ENCODE data around the gene SERPINA5.

The SERPINA5 gene

DNA sequence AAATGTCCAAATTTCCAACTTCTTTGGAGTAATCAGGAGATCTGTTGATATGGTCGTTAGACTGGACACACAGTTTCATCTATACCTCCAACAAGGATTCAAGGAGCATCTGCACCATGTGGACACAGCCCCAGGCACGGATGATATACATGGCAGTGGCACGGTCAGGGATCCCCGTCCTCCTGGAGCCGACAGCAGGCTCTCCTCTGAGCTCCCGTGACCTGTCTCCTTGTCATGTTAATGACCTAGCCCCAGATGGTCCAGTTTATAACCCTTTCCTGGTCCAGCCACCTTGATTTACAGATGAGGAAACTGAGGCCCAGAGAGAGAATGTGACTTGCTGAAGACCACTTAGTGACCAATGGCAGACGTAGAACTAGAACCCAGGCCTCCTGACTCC, 36.5 kb upstream of the SERPINA5 start:
- Histone ChIP-seq H3K4me3 (no peak overlapping the region), H3K27ac (no peak overlapping the region)
- no peak for DNase-seq (ENCODE audit: low spot score)
- TF ChIP-seq, protein P1, sequence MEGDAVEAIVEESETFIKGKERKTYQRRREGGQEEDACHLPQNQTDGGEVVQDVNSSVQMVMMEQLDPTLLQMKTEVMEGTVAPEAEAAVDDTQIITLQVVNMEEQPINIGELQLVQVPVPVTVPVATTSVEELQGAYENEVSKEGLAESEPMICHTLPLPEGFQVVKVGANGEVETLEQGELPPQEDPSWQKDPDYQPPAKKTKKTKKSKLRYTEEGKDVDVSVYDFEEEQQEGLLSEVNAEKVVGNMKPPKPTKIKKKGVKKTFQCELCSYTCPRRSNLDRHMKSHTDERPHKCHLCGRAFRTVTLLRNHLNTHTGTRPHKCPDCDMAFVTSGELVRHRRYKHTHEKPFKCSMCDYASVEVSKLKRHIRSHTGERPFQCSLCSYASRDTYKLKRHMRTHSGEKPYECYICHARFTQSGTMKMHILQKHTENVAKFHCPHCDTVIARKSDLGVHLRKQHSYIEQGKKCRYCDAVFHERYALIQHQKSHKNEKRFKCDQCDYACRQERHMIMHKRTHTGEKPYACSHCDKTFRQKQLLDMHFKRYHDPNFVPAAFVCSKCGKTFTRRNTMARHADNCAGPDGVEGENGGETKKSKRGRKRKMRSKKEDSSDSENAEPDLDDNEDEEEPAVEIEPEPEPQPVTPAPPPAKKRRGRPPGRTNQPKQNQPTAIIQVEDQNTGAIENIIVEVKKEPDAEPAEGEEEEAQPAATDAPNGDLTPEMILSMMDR (IDR thresholded peaks at IDR 0.05): no peak

DNA sequence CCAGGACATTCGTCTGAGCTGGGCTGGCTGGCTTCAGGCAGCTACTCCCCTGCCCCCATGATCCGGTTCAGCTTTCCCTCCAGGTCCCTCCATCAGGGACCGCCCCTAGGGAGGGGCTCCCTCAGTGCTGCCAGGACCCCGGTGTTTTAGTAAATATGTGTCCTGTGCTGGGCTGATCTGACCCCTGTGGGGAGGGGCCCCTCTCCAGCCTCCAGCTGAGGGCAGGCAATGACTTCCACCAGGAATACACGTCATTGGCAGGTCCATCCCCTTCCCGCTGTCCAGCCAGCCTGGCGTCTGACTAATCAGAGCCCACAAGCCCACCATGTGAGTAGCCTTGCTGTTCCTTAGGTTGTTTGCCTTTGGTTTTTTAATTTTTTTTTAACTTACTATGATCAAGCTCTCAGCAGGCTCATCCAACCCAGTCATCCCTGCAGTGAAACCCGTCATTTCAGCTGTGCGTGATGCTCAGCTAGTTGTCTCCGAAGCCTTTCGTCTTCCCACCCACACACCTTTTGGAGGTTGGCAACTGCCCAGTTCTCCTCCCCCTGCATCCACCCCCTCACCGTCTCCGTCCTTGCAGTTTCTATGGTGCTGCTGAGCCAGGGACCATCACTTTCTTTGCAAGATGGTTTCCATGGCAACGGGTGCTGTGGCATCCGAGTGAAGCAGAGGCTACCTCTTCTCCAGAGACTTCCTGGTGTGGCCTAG, 35.9 kb upstream of the SERPINA5 start:
- TF ChIP-seq, protein P1 (IDR thresholded peaks at IDR 0.05): no peak
- Histone ChIP-seq H3K27ac (no peak overlapping the region), H3K4me3 (no peak overlapping the region)
- DNase-seq (ENCODE audit: low spot score): no peak

DNA sequence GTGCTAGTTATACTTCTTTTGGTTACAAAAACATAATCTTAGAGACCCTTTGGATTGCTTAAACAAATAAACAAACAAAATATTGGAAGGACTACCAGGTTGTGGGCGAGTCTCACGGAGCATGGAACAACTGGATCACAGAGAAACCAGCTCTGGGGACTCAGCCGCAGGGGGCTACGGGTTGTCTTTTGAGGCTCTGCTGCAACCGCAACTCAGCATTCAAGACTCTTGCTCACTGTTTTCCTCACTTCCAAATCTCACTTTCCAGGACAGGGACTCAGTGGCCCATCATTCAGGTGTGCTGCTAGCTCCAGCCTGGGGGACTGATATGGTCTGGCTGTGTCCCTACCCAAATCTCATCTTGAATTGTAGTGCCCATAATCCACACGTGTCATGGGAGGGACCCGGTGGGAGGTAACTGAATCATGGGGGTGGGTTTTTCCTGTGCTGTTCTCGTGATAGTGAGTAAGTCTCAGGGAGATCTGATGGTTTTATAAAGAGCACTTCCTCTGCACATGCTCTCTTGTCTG, 34.0 kb upstream of the SERPINA5 start:
- TF ChIP-seq, protein P1 (IDR thresholded peaks at IDR 0.05): no peak

DNA sequence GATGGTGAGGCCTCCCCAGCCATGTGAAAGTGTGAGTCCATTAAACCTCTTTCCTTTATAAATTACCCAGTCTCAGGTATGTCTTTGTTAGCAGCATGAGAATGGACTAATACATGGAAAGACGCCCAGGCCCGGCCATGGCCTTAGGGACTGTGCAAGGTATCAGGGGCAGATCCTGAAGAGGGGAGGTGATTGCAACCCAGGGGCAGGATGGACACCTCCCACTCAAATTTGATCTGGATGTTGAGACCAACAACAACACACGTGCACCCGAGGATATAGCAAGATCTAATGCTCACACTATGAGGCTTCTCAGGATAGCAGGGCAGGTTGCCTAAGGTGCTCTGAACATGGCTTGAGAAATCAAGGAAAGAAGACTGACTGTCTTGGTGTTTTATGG, 33.5 kb upstream of the SERPINA5 start:
- no peak overlapping the region for H3K27ac ChIP-seq

More for the DNA sequence above, 34.0 kb upstream of the SERPINA5 start:
- Histone ChIP-seq H3K4me3 (no peak overlapping the region), H3K27ac (no peak overlapping the region)
- DNase-seq (ENCODE audit: low spot score): no peak

DNA sequence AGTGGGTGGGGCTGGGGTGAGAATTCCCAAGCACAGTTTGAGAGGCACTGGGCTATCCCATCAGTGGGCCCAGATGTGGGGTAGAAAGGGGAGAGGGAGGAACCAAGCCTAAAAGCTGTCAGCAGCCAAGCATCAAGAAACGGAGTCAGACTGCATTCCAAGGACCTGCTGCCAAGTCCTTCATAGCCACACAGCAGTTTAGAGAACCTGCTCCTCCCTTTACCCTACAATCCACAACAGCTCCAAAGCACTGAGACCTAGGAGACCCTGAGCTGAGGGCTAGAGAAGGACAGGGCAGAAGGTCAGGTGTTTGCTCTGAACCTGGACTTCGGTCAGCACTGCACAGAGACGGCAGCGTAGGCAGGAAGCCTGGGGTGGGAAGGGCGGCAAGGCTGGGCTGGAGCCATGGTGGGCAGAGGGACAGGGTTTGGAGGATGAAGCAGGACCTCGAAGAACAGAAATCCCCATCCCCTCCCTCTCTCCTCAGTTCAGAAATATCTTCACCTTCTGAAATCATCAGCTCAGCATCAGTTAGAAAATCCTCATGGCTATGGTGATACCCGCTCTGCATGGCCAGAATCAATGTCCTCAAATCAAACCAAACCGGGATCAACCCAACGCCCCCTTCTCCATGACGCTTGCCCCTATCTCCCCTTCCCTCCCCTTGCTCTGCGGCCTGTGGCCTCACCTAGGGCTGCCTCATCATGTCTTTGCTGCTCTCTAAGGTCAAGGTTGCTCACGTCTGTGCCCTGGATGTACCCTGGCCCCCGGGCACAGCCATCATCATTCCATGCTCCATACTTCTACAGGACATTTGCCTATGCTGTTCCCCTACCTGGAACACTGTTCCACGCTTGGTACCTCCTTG, 32.9 kb upstream of the SERPINA5 start:
- DNase-seq (ENCODE audit: low spot score): no peak
- TF ChIP-seq, protein P1 (IDR thresholded peaks at IDR 0.05): no peak
- Histone ChIP-seq H3K4me3 (no peak overlapping the region), H3K27ac (no peak overlapping the region)

More for the DNA sequence above, 33.5 kb upstream of the SERPINA5 start:
- TF ChIP-seq, protein P1 (IDR thresholded peaks at IDR 0.05): no peak
- no peak overlapping the region for H3K4me3 ChIP-seq
- DNase-seq (ENCODE audit: low spot score): no peak

DNA sequence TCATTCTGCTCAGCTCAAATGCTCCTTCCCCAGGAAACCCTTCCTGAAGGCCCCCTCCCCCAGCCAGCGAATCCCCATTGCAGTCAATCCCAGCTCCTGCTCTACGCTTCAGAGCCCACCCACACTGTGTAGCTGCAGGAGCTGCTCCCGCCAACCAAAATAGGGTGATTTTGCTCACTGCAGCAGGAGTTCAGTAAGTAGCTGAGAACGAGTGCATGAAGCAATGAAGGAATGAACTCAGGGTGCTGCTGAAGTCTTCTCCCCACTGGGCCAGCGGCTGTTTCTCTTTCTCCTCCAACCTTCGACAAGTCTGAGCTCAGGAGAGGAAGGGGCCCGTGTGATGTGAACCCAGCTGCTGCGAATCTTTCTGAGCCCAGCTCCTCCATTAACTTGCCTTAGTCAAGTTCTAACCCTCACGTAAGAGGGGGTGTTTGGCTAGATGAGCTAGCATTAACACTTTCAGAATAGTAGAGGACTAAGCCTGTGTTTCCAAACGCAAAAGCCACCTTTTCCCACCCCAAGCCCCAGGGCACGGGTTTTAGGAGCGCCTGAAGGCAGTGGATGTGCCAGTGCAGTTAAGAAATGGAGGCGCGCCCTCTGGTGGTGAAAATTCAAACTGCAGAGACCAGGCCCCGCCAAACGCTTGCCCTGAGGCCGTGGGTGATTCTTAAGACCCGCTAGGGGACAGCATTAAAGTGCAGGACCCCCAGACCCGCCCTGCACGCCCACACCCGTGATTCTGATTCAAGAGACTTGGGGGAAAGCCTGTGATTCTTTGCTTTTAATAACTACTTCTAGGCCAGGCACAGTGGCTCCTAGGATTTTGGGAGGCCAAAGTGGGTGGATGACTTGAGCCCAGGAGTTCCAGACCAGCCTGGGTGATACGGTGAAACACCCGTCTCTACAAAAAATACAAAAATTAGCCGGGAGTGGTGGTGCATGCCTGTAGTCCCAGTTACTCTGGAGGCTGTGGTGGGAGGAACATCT, 31.9 kb upstream of the SERPINA5 start:
- DNase-seq (ENCODE audit: low spot score): no peak
- TF ChIP-seq, protein P1 (IDR thresholded peaks at IDR 0.05): peak; percentile 76
- no peak overlapping the region for H3K4me3 ChIP-seq
- no peak overlapping the region for H3K27ac ChIP-seq
